ENCODE measurements around the gene E2F2.

The E2F2 gene

DNA sequence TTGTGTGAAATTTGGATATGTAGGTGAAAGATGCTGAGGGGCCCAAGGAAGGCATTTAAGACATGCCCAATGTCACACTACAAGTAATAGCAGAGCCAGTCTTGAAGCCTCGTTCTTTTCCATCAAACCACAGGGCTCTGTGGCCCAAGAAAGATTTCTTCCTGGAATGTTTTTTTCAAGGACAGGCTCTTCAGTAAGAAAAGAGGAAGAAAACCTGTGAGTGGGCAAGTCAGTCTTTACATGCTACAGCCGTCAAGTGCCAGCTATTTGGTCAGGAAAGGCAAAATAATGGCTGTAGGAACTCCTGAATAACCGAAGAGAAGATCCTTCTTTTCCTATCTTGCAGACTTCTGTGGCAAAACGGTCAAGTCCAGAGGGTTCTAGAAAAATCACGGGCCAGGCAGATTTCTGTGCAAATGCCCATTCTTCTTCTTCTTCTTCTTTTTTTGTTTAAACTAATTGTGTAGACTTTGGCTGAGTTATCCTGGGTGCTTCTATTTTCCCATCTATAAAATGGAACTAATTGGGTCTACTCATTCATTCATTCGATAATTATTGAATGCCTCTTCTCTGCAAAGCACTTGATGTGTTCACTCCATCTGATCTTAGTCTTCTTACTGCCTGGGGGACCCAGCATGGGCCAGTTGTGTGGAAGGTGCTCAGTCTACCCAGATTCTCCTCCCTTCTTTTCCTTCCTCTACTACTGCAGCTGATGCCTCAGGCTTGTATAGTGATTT lies 30.2 kb upstream of the E2F2 start:
- Mint-ChIP-seq H3K4me3 (peak overlapping the region; percentile 97), H3K4me1 (peaks cover 86% of the 10 kb centered on the region), H3K27ac (peak overlapping the region; percentile 100), H3K27me3 (ENCODE audit: low read depth, poor library complexity) (no peaks in the 10 kb centered on the region), H3K9me3 (no peaks in the 10 kb centered on the region), H3K36me3 (ENCODE audit: low read depth) (peaks cover 20% of the 10 kb centered on the region)
- no peak for DNase-seq
- TF ChIP-seq, protein P1, sequence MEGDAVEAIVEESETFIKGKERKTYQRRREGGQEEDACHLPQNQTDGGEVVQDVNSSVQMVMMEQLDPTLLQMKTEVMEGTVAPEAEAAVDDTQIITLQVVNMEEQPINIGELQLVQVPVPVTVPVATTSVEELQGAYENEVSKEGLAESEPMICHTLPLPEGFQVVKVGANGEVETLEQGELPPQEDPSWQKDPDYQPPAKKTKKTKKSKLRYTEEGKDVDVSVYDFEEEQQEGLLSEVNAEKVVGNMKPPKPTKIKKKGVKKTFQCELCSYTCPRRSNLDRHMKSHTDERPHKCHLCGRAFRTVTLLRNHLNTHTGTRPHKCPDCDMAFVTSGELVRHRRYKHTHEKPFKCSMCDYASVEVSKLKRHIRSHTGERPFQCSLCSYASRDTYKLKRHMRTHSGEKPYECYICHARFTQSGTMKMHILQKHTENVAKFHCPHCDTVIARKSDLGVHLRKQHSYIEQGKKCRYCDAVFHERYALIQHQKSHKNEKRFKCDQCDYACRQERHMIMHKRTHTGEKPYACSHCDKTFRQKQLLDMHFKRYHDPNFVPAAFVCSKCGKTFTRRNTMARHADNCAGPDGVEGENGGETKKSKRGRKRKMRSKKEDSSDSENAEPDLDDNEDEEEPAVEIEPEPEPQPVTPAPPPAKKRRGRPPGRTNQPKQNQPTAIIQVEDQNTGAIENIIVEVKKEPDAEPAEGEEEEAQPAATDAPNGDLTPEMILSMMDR (IDR thresholded peaks at IDR 0.05): no peak

DNA sequence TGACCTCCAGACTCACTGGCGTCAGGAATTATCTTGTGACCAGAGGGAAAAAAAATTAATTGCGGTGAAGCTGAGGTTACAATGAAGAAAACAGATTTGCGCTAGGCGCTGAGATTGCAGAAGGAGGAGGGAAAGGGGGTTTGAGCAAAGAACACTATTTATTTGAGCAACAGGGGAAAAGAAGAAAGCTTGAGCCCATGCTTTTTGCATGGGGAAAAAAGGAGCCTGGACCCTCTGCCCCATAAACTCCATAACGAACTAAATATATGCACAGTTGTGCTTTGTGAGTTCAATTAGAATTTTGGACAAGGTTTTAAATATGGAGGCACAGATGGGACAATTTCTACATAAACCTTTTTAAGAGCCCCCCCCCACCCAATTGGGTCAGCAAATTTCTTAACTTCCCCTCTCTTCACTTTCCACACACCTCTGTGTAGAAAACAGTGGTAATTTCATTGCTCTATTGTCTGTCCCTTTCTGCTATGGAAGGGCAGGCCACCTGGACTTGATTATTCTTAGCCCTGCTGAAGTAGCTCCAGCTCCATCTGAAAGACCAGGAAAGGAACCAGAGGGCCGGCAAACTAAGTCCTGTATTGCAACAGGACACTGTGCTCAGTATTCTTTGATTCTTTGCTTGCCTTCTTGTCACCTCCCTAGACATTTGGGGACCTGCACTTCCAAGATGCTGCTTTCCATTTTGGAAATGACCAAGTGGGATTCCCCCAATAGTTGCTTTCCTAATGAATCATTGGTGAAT lies 29.1 kb upstream of the E2F2 start:
- H3K4me3 Mint-ChIP-seq: peak overlapping the region; percentile 97
- TF ChIP-seq, protein P1 (IDR thresholded peaks at IDR 0.05): no peak
- peaks cover 86% of the 10 kb centered on the region for H3K4me1 Mint-ChIP-seq
- peak overlapping the region; percentile 100 for H3K27ac Mint-ChIP-seq
- peaks cover 20% of the 10 kb centered on the region for H3K36me3 Mint-ChIP-seq (ENCODE audit: low read depth)
- H3K9me3 Mint-ChIP-seq: no peaks in the 10 kb centered on the region
- DNase-seq: no peak
- H3K27me3 Mint-ChIP-seq (ENCODE audit: low read depth, poor library complexity): no peaks in the 10 kb centered on the region

DNA sequence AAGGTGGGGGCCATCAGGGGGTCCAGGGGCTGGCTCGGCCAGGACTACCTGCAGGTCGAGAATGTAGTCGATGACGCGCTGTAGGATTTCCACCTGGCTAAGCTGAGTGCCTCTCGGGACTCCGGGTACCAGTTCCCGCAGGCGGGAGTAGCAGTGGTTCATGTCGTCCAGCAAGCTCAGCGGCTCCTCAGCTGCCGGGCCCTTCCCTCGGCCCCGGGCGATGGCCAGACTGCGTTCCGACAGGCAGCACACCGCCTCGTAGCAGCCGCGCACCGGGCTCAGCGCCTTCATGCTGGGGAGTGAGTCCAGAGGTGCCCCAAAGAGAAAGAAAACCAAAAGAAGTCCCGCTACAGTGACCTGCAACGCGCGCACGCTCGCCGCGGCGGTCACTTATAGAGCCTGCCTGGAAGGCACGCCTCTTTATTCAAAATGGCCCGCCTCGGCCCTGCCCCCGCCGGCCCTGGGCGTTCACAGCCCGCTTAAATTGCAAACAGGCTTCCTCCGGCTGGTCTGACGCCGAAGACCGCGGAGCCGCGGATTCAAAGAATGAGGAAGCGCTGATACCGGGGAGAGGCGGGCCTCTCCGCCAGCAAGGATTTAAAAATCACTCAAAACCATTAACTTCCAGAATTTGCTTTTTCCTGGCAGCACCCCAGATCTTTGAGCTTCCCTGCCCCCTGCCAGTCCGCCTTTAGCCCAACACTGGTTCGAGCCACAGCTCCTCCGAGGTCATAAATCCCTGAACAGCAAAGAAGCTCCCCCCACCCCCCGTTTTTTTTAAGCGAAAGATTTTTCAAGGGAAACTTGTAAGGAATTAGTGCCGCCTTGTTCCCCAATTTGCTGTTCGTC lies 28.3 kb upstream of the E2F2 start, which contains the start of gene ID3:
Gene ID3 (minus strand): TSS at position 366 of the 849 bp plus-strand sequence. CDS start 75 bp downstream, at position 291.
- peak; percentile 93 for DNase-seq
- peaks cover 20% of the 10 kb centered on the region for H3K36me3 Mint-ChIP-seq (ENCODE audit: low read depth)
- H3K27ac Mint-ChIP-seq: peak within 1 kb of the TSS; percentile 100
- no peaks in the 10 kb centered on the region for H3K9me3 Mint-ChIP-seq
- no peaks in the 10 kb centered on the region for H3K27me3 Mint-ChIP-seq (ENCODE audit: low read depth, poor library complexity)
- TF ChIP-seq, protein P1 (IDR thresholded peaks at IDR 0.05): no peak
- H3K4me1 Mint-ChIP-seq: peaks cover 82% of the 10 kb centered on the region
- peak within 1 kb of the TSS; percentile 97 for H3K4me3 Mint-ChIP-seq

DNA sequence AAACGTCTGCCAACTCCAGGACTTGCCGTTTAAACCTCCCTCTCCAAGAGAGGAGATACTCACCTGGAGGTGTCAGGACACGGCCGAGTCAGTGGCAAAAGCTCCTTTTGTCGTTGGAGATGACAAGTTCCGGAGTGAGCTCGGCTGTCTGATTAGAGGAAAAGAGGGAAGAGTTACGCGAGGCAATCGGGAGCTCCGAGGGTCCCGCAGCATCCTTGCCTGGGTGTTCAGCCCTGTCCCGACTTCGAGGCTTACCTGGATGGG lies 27.8 kb upstream of the E2F2 start:
- Mint-ChIP-seq H3K36me3 (ENCODE audit: low read depth) (peaks cover 20% of the 10 kb centered on the region), H3K27ac (peak overlapping the region; percentile 100), H3K9me3 (no peaks in the 10 kb centered on the region), H3K4me1 (peaks cover 82% of the 10 kb centered on the region), H3K27me3 (ENCODE audit: low read depth, poor library complexity) (no peaks in the 10 kb centered on the region), H3K4me3 (peak overlapping the region; percentile 97)
- TF ChIP-seq, protein P1 (IDR thresholded peaks at IDR 0.05): no peak
- DNase-seq: no peak

DNA sequence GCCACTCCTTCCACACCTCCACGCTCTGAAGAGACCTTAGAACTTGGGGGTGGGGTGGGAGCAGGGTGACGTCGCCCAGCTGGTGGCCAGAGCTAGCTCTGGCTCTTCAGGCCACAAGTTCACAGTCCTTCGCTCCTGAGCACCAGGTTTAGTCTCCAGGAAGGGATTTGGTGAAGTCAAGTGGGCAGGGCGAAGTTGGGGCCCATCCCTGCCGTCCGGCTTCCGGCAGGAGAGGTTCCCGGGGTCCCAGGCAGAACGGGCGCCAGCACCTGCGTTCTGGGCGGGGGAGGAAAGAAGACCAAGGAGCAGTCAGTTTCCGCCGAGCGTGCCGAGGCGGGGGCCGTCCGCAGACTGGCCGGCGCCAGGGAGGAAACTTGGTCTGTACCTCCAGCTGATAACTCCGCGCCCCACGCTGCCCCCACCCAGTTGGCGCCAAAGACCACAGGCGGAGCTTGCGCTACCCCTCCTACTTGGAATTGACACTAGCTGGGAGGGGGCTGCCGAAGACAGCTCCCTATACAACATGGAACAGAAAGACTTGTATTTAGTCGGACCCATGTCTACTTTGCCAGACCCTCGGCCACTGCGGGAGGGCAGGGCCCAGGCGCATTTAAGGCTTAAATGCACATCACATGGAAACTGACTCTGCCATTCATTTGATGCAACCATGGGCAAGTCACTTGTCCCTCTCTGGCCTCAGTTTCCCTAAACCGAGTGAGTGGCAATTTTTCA lies 27.3 kb upstream of the E2F2 start:
- TF ChIP-seq, protein P1 (IDR thresholded peaks at IDR 0.05): no peak
- Mint-ChIP-seq H3K4me1 (peaks cover 82% of the 10 kb centered on the region), H3K27ac (peak overlapping the region; percentile 100), H3K36me3 (ENCODE audit: low read depth) (peaks cover 20% of the 10 kb centered on the region), H3K27me3 (ENCODE audit: low read depth, poor library complexity) (no peaks in the 10 kb centered on the region), H3K4me3 (peak overlapping the region; percentile 97), H3K9me3 (no peaks in the 10 kb centered on the region)
- DNase-seq: peak; percentile 43
